Measurements from ENCODE around the gene AHDC1.

The AHDC1 gene

DNA sequence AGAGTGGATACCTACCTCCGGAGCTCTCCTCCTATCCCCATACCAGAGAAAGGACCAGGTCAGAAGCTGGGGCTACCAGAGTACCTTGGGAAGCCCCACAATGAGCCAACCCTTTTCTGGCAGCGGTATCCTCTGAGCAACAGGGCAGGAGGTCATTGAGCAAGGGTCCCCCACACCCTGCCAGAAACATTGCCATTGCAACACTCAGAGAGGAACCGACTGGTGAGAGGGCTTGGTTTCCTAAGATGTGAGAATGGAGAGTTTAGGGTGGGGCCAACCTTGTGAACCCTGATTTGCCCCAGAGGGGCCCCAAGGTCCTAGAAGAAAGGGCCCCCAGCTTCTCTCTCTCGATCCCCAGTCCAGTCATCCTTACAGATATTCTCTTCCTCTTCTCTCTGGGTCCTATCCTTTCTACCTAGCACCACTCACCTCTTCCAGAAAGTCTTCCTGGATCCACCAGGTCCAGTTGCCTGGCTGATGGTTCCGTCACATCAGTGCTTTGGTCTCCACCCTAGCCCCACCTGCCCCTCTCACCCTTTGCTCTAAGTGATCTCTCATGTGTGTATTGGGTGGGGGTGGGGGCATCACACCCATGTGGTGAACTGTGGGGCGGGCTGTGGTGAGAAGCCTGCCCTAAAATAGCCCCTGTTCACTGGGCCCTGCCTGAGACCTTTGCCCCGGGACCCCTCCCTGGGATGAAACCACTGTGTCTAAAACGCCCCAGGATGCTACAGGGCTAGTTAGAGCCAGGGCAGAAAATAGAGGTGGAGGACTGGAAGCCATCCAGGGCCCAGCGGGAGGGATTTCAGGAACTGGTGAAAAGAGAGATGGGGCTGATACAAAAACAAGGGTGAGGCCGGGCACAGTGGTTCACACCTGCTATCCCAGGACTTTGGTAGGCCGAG, 22.3 kb upstream of the AHDC1 start:
- no peak overlapping the region for H2AFZ ChIP-seq (ENCODE audit: low read depth)
- H3K36me3 ChIP-seq (ENCODE audit: insufficient read depth) = no peaks in the 10 kb centered on the region
- H3K4me2 ChIP-seq = no peak overlapping the region
- H3K4me3 ChIP-seq (IDR thresholded peaks at IDR 0.05; ENCODE audit: insufficient read depth, low read depth, low read length) = no peak overlapping the region
- TF ChIP-seq CTCF (conservative IDR thresholded peaks at IDR 0.05; ENCODE audit: low read depth, low read length) = no peak
- no peaks in the 10 kb centered on the region for H3K79me2 ChIP-seq (ENCODE audit: insufficient read depth, low read depth)
- peaks cover 26% of the 10 kb centered on the region for H3K4me1 ChIP-seq (ENCODE audit: low read depth, poor library complexity, severe bottlenecking)
- H4K20me1 ChIP-seq (ENCODE audit: insufficient read depth) = no peaks in the 10 kb centered on the region
- no peaks in the 10 kb centered on the region for H3K27me3 ChIP-seq (ENCODE audit: insufficient read depth, low read depth)
- no peak overlapping the region for H3K9ac ChIP-seq
- no peak overlapping the region for H3K27ac ChIP-seq

GRCh38 chr1:27624467-27625178, 20.7 kb upstream of the AHDC1 start:
- Histone ChIP-seq H3K36me3 (ENCODE audit: insufficient read depth) (no peaks in the 10 kb centered on the region), H4K20me1 (ENCODE audit: insufficient read depth) (no peaks in the 10 kb centered on the region), H2AFZ (ENCODE audit: low read depth) (no peak overlapping the region), H3K79me2 (ENCODE audit: insufficient read depth, low read depth) (no peaks in the 10 kb centered on the region), H3K4me3 (IDR thresholded peaks at IDR 0.05; ENCODE audit: insufficient read depth, low read depth, low read length) (no peak overlapping the region), H3K9ac (no peak overlapping the region), H3K4me2 (no peak overlapping the region), H3K4me1 (ENCODE audit: low read depth, poor library complexity, severe bottlenecking) (peaks cover 16% of the 10 kb centered on the region), H3K27me3 (ENCODE audit: insufficient read depth, low read depth) (no peaks in the 10 kb centered on the region), H3K27ac (no peak overlapping the region)
- no peak for TF ChIP-seq CTCF (conservative IDR thresholded peaks at IDR 0.05; ENCODE audit: low read depth, low read length)

GRCh38 chr1:27623327-27624212, 19.6 kb upstream of the AHDC1 start:
- no peak overlapping the region for H3K27ac ChIP-seq
- H3K27me3 ChIP-seq (ENCODE audit: insufficient read depth, low read depth) = no peaks in the 10 kb centered on the region
- H2AFZ ChIP-seq (ENCODE audit: low read depth) = no peak overlapping the region
- no peaks in the 10 kb centered on the region for H3K36me3 ChIP-seq (ENCODE audit: insufficient read depth)
- H3K4me1 ChIP-seq (ENCODE audit: low read depth, poor library complexity, severe bottlenecking) = peaks cover 14% of the 10 kb centered on the region
- no peak overlapping the region for H3K4me2 ChIP-seq
- H4K20me1 ChIP-seq (ENCODE audit: insufficient read depth) = no peaks in the 10 kb centered on the region
- H3K9ac ChIP-seq = no peak overlapping the region
- no peak overlapping the region for H3K4me3 ChIP-seq (IDR thresholded peaks at IDR 0.05; ENCODE audit: insufficient read depth, low read depth, low read length)
- no peak for TF ChIP-seq CTCF (conservative IDR thresholded peaks at IDR 0.05; ENCODE audit: low read depth, low read length)
- no peaks in the 10 kb centered on the region for H3K79me2 ChIP-seq (ENCODE audit: insufficient read depth, low read depth)

GRCh38 chr1:27622828-27623227, 18.9 kb upstream of the AHDC1 start:
- H3K4me2 ChIP-seq = no peak overlapping the region
- no peak for TF ChIP-seq CTCF (conservative IDR thresholded peaks at IDR 0.05; ENCODE audit: low read depth, low read length)
- H3K27me3 ChIP-seq (ENCODE audit: insufficient read depth, low read depth) = no peaks in the 10 kb centered on the region
- H4K20me1 ChIP-seq (ENCODE audit: insufficient read depth) = no peaks in the 10 kb centered on the region
- H3K27ac ChIP-seq = no peak overlapping the region
- H3K4me1 ChIP-seq (ENCODE audit: low read depth, poor library complexity, severe bottlenecking) = peaks cover 14% of the 10 kb centered on the region
- H3K4me3 ChIP-seq (IDR thresholded peaks at IDR 0.05; ENCODE audit: insufficient read depth, low read depth, low read length) = no peak overlapping the region
- no peaks in the 10 kb centered on the region for H3K36me3 ChIP-seq (ENCODE audit: insufficient read depth)
- no peak overlapping the region for H3K9ac ChIP-seq
- no peak overlapping the region for H2AFZ ChIP-seq (ENCODE audit: low read depth)
- no peaks in the 10 kb centered on the region for H3K79me2 ChIP-seq (ENCODE audit: insufficient read depth, low read depth)

Measured in KMS-11 (cell line).